Ectodermal cell (in vitro differentiated cells): ENCODE data around the gene ARL4D.
"Not testable (repeated sequence)": the region's sequence is repeated elsewhere in the genome, so short reads cannot be mapped to it uniquely, and the experiment has no call there.

Experiments used
- H3K27ac ChIP-seq: 2 replicates; pipeline ENCODE4 v1.7.0; 2013; ENCODE audit warnings: mild to moderate bottlenecking, low read depth, low read length; ENCODE audit not compliant: insufficient read depth, poor library complexity, severe bottlenecking
- H3K27me3 ChIP-seq: 2 replicates; pipeline ENCODE4 v1.7.0; 2013; ENCODE audit warnings: mild to moderate bottlenecking, low read length; ENCODE audit not compliant: insufficient read depth, control insufficient read depth, poor library complexity, severe bottlenecking
- H3K36me3 ChIP-seq: one replicate; pipeline ENCODE4 v1.7.0; 2013; ENCODE audit warnings: low read length; ENCODE audit not compliant: control insufficient read depth, insufficient read depth
- H3K4me1 ChIP-seq: one replicate; pipeline ENCODE4 v1.7.0; 2013; ENCODE audit warnings: low read length; ENCODE audit not compliant: control insufficient read depth, insufficient read depth
- H3K4me3 ChIP-seq: 2 replicates; pipeline ENCODE4 v1.7.0; 2013; ENCODE audit warnings: low read depth, low read length, control low read depth; ENCODE audit not compliant: insufficient read depth
- H3K9me3 ChIP-seq: 2 replicates; pipeline ENCODE4 v1.7.0; 2013; ENCODE audit warnings: mild to moderate bottlenecking, low read length, moderate library complexity; ENCODE audit not compliant: control insufficient read depth
- WGBS, 2 experiments: methylation state at CpG; one replicate each; pipeline ENCODE4 v1.1.7; 2013; ENCODE audit warnings: missing lambda C conversion rate in 2 of 2; 5-methylcytosine and 5-hydroxymethylcytosine counted together

Gene ARL4D

GRCh38 chr17:43406676-43407645 lies 8.2 kb downstream of the ARL4D start:
- Histone ChIP-seq H3K4me1 (peaks cover 20% of the 10 kb centered on the region), H3K36me3 (no peaks in the 10 kb centered on the region), H3K27ac (no peak overlapping the region), H3K4me3 (no peak overlapping the region), H3K9me3 (no peaks in the 10 kb centered on the region), H3K27me3 (no peaks in the 10 kb centered on the region)
- 74 to 82% methylated on average over 8 to 9 of the region's 10 CpGs for WGBS, 2 experiments

- no peaks in the 10 kb centered on the region for H3K36me3 ChIP-seq
- WGBS, 2 experiments = 88 to 94% methylated on average over 3 of the region's 3 CpGs
- H3K27ac ChIP-seq = no peak overlapping the region
- peaks cover 14% of the 10 kb centered on the region for H3K4me1 ChIP-seq
- H3K9me3 ChIP-seq = no peaks in the 10 kb centered on the region
- H3K27me3 ChIP-seq = no peaks in the 10 kb centered on the region
- no peak overlapping the region for H3K4me3 ChIP-seq
Observed at GRCh38 chr17:43409131-43409530, 10.3 kb downstream of the ARL4D start.

GRCh38 chr17:43410557-43411368 lies 12.0 kb downstream of the ARL4D start:
- H3K36me3 ChIP-seq = no peaks in the 10 kb centered on the region
- H3K27me3 ChIP-seq = no peaks in the 10 kb centered on the region
- 87 to 88% methylated on average over 6 of the region's 6 CpGs for WGBS, 2 experiments
- no peaks in the 10 kb centered on the region for H3K9me3 ChIP-seq
- no peak overlapping the region for H3K4me3 ChIP-seq
- H3K4me1 ChIP-seq = peaks cover 13% of the 10 kb centered on the region
- no peak overlapping the region for H3K27ac ChIP-seq

GRCh38 chr17:43411369-43411677 lies 12.5 kb downstream of the ARL4D start:
- Histone ChIP-seq H3K4me3 (no peak overlapping the region), H3K36me3 (no peaks in the 10 kb centered on the region), H3K9me3 (no peaks in the 10 kb centered on the region), H3K4me1 (peaks cover 13% of the 10 kb centered on the region), H3K27me3 (no peaks in the 10 kb centered on the region), H3K27ac (no peak overlapping the region)

GRCh38 chr17:43411749-43412148 lies 13.0 kb downstream of the ARL4D start:
- Histone ChIP-seq H3K27me3 (no peaks in the 10 kb centered on the region), H3K27ac (no peak overlapping the region), H3K36me3 (no peaks in the 10 kb centered on the region), H3K4me1 (peaks cover 12% of the 10 kb centered on the region), H3K4me3 (no peak overlapping the region), H3K9me3 (no peaks in the 10 kb centered on the region)
- 74 to 75% methylated on average over 5 of the region's 6 CpGs for WGBS, 2 experiments

- Histone ChIP-seq H3K27me3 (no peaks in the 10 kb centered on the region), H3K4me3 (no peak overlapping the region), H3K36me3 (no peaks in the 10 kb centered on the region), H3K9me3 (no peaks in the 10 kb centered on the region), H3K27ac (no peak overlapping the region), H3K4me1 (peaks cover 9% of the 10 kb centered on the region)
- 92 to 97% methylated on average over 1 of the region's 1 CpG for WGBS, 2 experiments
Observed at GRCh38 chr17:43412166-43412565, 13.4 kb downstream of the ARL4D start.

- Histone ChIP-seq H3K9me3 (no peaks in the 10 kb centered on the region), H3K36me3 (no peaks in the 10 kb centered on the region), H3K27ac (no peak overlapping the region), H3K4me1 (no peaks in the 10 kb centered on the region), H3K4me3 (no peak overlapping the region), H3K27me3 (no peaks in the 10 kb centered on the region)
- 90 to 91% methylated on average over 13 of the region's 13 CpGs for WGBS, 2 experiments
Observed at GRCh38 chr17:43416998-43417890, 18.5 kb downstream of the ARL4D start.

GRCh38 chr17:43418441-43419374 lies 19.9 kb downstream of the ARL4D start:
- Histone ChIP-seq H3K4me3 (no peak overlapping the region), H3K9me3 (no peaks in the 10 kb centered on the region), H3K4me1 (no peaks in the 10 kb centered on the region), H3K27ac (no peak overlapping the region), H3K36me3 (no peaks in the 10 kb centered on the region), H3K27me3 (no peaks in the 10 kb centered on the region)
- 67 to 69% methylated on average over 17 to 18 of the region's 18 CpGs for WGBS, 2 experiments

- not testable (repeated sequence) for H3K4me1 ChIP-seq, H3K27ac ChIP-seq, H3K27me3 ChIP-seq, H3K36me3 ChIP-seq, H3K9me3 ChIP-seq, H3K4me3 ChIP-seq
- 93 to 94% methylated on average over 17 of the region's 17 CpGs for WGBS, 2 experiments
Observed at GRCh38 chr17:43419375-43419882, 20.6 kb downstream of the ARL4D start.
